IPS-NIHi7 (cell line): ENCODE measurements around the gene CHST13.
"Not testable (repeated sequence)": the region's sequence is repeated elsewhere in the genome, so short reads cannot be mapped to it uniquely, and the experiment has no call there.

ENCODE experiments used
- DNase-seq: peaks from one replicate; pipeline ENCODE4 v3.0.0; 2012; ENCODE audit warnings: mixed read lengths; ENCODE audit errors: extremely low spot score

Gene CHST13

DNA sequence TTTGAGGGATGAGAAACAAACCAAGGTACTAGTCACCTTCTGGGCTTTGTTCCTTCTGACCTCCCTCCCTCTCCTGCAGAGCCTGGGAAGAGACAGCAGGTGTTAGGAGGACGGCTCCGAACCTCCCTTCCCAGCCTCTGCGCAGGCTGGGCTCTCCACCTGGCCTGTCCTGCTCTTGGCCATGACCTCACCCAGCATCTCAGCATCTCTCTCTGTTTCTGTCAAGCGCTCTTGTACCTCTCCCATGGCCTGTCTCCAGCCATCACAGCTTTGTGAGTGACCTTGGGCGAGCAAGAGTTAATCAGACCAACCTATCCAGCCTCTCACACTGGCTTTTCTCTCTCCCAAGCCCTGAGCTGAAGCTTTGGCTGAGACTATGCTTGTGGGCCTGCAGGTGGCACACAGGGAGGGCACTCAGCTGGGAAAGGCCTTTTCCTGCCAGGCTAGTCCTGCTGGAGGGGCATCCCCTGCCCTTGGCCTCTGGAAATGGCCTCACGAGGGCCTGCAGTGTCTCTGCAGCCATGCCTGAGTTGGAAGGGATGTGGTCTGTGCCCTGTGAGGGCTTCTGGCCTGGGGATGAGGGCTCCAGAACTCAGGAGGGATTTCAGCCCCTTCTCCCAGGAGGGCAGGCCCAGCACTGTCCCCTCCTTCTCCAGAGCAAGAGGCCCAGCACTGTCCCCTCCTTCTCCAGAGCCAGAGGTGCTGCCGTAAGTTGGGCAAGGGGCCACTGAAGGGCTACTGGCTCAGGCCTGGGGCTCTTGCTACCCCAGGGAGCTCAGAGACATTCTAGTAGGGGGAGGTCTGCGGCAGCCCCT, 2.1 kb downstream of the CHST13 start:
- no peak for DNase-seq

DNA sequence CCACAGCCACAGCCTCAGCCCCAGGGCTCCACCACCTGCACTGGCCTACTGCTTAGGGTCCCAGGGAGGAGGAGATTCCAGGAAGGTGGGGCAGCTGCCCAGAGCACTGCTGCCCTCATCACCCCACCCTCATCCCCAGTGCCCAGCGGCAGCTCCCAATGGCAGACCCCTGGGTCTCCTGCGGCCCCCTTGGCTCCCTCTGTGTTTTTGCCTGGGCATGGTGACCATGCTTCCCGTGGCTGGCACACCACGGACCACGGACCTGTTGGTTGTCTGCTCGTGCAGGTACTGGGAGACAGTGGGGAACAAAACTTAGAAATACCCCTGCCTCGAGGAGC, 2.7 kb downstream of the CHST13 start:
- no peak for DNase-seq

DNA sequence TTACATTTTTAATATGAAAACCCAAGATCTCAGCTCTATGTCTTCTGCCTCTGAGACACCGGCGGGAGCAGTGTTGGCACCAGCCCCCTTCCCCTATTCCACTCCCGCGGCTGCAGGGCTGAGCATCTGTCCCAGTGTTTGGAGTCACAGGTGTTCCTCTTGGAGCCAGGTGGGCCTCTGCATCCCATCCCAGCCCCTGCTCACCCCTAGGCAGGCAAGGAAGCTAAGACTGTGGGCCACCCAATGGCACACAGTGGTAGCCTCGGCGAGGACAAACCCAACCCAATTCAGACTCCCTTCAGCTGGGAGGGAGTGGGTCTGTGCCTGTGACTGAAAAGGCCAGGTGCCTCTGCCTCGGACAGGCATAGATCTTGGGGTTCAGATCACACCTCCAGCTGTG, 3.1 kb downstream of the CHST13 start:
- no peak for DNase-seq

DNA sequence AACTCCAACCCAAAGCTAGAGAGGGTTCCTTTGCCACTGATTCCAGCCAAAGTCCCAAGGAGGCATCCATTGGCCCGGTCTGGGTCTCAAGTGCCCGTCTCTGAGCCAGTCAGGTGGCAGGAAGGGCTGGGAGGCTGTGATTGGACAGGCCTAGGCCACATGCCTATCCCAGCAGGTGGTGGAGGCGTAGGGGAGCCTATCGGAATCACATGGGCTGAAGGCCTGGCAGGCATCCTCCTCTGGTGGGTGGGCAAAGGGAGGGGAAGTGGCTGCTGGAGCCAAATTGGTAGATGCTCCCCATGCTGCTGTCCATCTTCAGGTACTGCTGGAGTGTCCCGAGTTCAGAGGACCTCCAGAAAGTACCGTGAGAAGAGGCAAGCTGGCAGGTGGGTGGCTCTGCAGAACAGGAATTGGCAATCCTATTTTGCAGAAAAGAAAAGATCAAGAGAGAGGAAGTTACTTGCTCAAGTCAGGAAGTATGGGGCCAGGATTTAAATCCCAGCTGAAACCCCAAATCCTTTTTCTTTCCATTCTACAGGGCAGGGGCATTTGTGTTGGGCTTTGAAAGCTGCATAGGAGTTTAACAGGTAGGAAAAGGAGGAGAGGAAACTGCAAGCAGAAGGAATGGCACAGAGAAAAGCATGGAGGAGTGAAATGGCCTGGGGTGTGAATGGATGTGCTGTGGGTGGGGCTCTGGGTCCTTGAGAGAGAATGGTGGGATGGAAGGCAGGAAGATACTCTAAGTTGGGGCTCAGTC, 3.7 kb downstream of the CHST13 start:
- peak; percentile 48 for DNase-seq

DNA sequence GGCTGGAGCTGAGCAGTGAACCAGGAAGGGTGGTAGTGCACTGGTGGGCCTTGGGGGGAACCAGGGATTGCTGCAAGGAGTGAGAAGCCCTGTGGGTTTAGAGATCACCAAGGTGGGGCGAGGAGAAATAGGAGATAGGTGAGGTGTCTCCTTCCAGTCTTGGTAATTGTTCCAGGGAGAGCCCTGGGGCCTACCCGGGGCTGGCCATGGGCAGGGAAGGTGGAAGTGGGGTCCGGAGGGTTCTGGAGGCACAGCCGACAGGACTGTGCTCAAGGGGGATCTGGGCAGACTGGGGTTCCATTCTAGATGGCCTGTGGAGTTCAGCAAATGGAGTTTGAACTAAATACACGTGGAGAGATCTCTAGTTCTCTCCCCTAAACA, 4.5 kb downstream of the CHST13 start:
- DNase-seq, result no peak

DNA sequence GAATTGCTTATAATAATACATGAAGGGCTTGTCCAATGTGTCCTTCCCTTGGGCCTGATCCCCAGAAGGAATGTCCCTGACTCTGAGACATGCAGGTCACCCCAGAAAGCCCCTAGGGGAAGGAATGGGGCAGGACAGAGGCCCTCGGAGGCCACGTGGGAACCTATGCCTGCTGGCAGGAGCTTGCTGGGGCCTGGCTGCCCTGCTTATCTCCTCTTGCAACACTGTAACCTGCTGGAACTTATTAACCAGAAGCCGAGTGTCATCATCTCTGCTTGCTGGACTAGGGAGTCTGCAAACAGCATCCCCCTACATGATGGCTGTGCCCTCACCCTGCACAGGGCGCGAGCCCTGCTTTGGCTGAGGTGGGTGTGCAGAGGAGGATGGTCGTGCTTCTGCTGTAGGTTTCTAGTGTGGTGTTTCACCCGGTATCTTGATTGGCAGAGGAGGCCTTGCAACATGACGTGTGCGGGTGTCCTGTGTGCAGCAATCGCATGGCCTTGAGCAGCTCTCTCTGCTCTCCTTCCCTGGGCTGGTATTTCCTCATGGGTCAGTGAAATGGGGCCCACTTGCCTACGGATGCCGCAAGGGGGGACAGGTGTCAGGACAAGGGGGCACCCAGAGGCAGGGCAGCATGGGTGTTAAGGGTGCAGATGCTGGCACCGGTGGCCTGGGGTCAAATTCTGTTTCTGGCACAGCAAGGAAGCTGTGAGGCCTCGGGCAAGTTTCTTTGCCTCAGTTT, 5.0 kb downstream of the CHST13 start:
- no peak for DNase-seq

DNA sequence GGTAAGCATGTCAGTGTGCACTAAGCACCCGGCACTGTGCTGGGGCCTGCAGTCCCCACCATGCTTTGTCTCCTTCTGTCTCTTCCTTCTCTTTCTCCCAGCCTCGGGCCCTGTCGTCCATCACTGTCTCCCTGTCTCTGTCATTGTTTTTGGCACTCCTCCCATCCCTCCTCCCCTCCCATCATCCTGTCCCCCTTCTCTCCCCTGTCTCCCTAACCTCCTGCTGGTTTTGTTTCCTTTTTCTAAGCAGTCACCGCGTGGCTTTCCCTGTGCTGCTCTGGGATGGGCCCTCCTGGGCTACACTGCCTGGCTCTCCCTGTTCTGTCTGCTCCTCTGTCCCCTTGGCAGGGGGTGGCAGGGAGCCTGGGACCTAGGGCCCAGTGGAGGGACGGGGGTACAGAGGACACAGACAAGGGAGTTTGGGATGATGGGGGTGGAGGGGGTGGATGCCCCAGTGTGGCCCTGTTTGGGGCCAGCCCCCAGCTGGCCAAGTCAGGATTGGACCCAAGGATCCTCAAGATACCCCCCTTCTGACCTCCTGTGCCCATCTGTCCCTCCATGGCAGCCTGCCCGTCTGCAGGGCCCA, 5.7 kb downstream of the CHST13 start:
- no peak for DNase-seq

DNA sequence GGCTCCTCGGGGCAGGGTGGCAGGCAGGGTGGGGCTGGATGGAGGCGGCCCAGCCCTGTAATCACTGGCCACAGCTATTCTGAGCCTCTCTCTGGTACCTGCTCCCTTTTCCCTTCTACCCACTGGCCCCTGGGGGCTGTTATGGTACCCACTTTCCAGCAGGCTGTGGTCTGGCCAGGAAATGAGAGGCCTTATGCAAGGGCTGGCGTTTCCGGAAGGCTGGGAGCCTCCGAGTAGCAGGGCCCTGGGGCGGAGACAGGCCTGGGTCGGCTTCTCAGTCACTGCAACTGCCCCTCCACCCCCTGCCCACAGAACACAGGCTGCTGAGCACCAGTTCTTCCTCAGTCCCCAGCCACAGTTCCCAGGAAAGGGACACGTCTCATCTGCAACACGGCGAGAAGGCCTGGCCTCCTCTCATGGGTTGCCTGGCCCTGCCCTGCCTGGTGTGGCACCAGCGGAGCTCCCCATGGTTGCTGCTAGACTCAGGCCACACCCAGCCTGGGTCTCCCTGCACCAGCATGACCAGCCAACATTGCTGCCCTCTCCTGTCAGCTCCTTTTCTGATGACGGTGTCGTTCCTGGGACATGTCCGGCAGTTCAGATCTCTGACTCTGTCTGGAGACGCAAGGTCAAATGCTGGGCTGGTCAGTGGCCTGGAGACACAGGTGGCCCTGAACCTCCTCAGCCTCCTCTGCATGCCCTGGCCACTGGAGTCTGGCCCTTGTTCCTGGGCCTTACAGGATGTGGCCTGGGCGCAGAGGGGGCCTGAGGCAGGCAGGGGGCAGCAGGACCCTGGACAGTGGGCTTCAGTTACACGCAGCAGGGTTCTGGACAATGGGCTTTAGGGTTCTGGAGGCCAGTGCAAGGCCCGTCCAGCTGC, 6.5 kb downstream of the CHST13 start:
- no peak for DNase-seq

DNA sequence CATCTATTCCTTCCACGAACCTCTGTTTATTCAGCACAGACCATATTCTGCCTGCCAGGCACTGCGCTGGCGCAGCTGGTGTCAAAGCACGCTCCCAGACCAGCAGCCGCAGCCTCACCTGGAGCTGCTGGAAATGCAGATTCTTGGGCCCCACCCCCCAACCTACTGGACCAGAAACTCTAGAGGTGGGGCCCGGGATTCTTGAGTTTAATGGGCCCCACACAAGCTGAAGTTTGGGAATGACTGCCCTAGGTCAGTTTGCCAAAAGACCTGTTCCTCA, 7.0 kb downstream of the CHST13 start:
- DNase-seq, result no peak

DNA sequence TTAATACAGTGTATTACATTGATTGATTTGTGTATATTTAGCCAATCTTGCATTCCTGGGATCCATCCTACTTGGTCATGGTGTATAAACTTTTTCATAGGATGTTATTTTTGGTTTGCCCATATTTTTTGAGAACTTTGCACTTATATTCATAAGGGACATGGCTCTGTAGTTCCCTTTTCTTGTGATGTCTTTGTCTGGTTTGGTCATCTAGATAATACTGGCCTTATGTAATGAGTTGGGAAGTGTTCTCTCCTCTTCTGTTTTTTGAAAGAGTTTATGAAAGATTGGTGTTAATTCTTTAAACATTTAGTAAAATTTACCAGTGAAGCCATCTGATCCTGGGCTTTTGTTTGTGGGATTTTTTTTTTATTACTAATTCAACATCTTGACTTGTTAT, 9.6 kb downstream of the CHST13 start:
- no peak for DNase-seq

DNA sequence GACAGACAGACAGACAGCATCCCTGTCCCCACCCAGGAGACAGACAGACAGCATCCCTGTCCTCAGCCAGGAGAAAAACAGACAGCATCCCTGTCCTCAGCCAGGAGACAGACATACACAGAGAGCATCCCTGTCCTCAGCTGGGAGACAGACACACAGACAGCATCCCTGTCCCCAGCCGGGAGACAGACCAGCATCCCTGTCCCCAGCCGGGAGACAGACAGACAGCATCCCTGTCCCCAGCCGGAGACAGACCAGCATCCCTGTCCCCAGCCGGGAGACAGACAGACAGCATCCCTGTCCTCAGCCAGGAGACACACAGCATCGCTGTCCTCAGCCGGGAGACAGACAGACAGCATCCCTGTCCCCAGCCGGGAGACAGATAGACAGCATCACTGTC, 10.8 kb downstream of the CHST13 start:
- not testable (repeated sequence) for DNase-seq

DNA sequence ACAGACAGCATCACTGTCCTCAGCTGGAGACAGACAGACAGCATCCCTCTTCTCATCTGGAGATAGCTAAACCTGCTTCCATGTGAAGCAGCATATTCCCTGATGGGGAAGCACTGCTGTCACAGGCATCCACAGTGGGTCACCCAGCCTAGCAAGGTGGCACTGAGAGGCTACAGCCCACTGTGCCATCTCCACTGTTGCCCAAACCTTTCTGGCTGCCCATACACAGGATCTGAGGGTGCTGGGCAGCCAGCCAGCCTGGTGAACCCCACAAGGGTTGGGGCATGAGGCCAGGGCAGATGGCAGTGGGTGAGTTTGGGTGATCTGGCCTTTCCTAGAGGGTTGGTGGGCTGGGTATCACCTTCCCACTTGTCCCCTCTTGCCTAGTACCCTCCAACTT, 11.7 kb downstream of the CHST13 start:
- DNase-seq, result no peak

DNA sequence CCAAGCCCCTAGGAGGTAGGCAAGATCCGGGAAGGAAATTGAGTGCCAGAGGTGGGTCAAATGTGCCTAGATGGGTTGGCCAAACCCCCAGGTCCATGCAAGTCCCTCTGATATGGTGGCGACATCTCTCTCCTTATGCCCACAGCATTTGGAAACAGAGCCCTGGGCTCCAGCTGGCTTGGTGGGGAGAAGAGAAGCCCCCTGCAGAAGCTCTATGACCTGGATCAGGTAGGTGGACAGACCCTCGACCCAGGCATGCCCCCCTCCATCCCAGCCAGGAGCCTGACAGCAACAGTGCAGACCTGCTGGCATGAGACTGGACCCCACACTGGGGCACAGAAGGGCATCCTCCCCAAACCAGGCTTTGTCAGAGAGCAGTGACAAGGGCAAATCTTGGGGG, 12.2 kb downstream of the CHST13 start:
- no peak for DNase-seq

DNA sequence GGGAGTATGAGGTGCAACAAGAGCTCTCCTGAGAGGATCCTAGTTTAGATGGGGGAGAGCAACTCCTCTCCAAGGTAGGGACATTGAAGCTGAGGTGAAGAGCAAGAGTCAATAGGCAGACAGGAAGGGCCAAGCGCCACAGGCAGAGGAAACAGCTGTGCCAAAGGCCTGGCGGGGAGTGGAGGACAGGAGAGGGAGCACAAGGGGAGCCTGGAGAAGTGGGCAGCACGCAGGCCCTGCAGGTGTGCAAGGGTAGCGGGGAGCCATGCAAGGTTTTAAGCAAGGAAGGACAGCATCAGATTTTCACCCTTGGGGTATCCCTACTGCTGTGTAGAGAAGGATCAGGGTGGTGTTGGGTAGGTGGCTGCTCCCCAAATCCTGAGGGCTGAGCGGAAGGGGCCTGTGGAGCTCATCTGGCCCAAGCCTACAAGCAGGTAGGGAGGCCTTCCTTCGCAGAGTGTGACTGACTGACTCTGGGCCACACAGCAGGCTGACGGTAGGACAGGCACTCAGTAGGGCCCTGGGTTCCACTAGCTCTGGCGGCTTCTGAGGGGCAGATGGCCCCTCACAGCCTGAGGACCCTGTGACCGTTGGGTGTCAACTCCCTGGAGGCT, 13.3 kb downstream of the CHST13 start:
- DNase-seq, result no peak

DNA sequence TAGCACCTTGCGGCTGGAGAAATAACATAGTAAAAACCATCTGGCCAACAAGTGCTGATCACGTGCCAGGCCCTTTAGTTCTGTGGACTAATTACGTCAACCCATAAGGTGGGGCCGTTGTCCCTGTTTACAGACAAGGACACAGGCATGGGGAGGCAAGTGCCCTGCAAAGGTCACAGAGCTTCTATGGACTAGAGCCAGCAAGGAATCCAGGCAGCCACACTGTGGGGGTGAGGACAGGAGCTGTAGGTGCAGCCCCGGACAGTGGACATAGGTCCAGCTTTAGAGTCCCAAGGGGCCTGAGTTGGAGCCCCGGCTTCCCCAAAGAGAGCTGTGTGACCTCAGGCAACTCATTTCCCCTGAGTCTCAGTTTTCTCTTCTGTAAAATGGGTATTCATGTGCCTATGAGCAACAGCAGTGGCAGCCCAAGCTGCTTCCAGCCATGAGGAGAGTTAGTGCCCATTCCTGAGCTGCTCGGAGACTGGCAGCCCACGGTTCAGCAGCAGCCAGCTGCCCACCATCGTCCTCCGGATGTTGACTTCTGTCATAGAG, 13.9 kb downstream of the CHST13 start:
- DNase-seq, result no peak

DNA sequence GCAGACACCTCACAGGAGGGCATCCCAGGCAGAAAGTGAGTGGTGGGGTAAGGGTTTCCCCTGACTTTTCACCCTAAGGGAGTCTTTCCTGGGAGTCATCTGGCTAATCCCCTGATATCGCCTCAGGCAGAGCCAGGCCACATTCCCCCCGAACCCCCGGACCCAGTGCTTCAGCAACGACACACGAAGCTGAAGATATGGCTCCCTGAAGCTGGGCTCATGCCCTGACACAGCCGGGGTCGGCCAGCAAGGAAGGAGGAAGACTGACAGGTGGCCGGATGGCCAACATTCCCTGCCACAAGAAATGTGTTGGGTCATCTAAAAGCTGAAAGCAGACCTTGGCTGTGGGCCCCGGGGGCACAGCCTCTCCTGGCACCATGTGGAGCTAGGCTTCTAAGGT, 14.4 kb downstream of the CHST13 start:
- DNase-seq, result no peak

DNA sequence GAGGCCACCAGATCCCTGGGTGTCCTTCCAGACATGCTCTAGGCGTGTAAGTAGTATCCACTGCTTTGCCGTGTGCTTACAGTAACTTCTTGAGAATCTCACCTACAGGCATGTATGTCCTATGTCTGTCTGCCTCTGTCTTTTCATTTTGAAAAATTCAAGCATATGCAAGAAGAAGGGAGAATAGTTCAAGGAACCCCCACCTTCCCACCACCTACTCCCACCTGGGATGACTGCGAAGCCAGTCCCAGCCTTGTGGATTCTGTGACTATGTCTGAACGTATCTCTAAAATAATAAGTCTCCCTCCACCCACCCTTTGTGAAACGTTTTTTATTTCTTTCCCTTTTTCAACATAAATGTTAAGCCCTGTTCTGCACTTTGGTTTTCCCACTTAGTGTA, 15.0 kb downstream of the CHST13 start:
- DNase-seq, result no peak

DNA sequence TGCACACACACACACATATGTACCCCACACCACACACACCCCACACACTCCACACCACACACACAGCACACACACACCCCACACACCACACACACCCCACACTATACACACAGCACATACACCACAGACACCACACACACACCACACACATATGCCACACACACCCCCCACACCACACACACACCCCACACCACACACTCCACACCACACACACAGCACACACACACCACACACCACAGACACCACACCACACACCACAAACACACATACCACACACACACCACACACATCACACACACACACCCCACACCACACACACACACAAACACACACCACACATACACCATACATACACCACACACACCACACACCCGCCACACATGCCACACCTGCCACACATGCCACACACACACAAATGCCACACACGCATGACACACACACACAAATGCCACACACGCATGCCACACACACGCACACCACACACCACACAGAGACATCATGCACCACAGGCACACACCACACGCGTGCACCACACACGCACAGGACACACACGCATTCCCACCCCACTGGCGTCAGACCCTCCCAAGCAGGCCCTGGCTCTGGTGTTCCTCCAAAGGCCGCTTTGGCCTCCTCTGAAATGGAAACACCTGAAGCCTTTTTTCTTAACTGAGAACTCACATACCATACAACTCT, 15.7 kb downstream of the CHST13 start:
- DNase-seq, result no peak

DNA sequence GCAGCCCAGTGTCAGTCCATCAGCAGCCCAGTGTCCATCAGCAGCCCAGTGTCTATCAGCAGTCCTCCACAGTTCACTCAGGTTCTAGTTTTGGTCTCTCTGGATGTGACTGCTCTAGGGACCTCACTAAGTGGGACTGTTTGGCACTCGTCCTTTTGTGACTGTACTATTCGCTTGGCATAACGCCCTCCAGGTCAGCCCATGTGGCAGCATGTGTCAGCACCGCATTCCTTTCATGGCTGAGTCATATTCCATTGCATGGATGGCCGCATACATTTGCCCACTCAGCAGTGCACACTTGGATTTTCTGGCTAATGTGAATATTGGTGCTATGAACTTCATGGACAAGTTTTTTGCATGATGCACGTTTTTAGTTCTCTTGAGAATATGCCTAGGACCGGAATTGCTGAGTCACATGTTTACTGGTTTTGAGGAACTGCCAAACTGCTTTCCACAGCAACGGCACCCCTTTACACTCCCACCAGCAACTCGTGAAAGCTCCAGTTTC, 16.4 kb downstream of the CHST13 start:
- DNase-seq, result no peak
